ENCODE data around the gene RAVER2.

Gene RAVER2

GRCh38 chr1:64875101-64875500 is 130.2 kb downstream of the RAVER2 start:
- no peak overlapping the region for H3K4me3 ChIP-seq (ENCODE audit: low read depth, low read length)
- no peak for TF ChIP-seq CTCF (IDR thresholded peaks at IDR 0.05; ENCODE audit: borderline replicate concordance, insufficient read depth, low read depth, low read length)

- no peak overlapping the region for H3K4me3 ChIP-seq (ENCODE audit: low read depth, low read length)
- TF ChIP-seq CTCF (IDR thresholded peaks at IDR 0.05; ENCODE audit: borderline replicate concordance, insufficient read depth, low read depth, low read length) = no peak
These were observed 130.7 kb downstream of the RAVER2 start for GRCh38 chr1:64875606-64876005.

GRCh38 chr1:64877151-64877550 is 132.3 kb downstream of the RAVER2 start:
- no peak overlapping the region for H3K4me3 ChIP-seq (ENCODE audit: low read depth, low read length)
- no peak for TF ChIP-seq CTCF (IDR thresholded peaks at IDR 0.05; ENCODE audit: borderline replicate concordance, insufficient read depth, low read depth, low read length)

- no peak overlapping the region for H3K4me3 ChIP-seq (ENCODE audit: low read depth, low read length)
- TF ChIP-seq CTCF (IDR thresholded peaks at IDR 0.05; ENCODE audit: borderline replicate concordance, insufficient read depth, low read depth, low read length) = no peak
These were observed 132.7 kb downstream of the RAVER2 start for GRCh38 chr1:64877598-64877997.

- no peak for TF ChIP-seq CTCF (IDR thresholded peaks at IDR 0.05; ENCODE audit: borderline replicate concordance, insufficient read depth, low read depth, low read length)
- H3K4me3 ChIP-seq (ENCODE audit: low read depth, low read length) = no peak overlapping the region
These were observed 133.2 kb downstream of the RAVER2 start for GRCh38 chr1:64878090-64878489.

GRCh38 chr1:64878931-64879611 is 134.2 kb downstream of the RAVER2 start:
- H3K4me3 ChIP-seq (ENCODE audit: low read depth, low read length) = no peak overlapping the region
- TF ChIP-seq CTCF (IDR thresholded peaks at IDR 0.05; ENCODE audit: borderline replicate concordance, insufficient read depth, low read depth, low read length) = no peak

- no peak overlapping the region for H3K4me3 ChIP-seq (ENCODE audit: low read depth, low read length)
These were observed 135.6 kb downstream of the RAVER2 start for GRCh38 chr1:64880449-64880848.

More at GRCh38 chr1:64880449-64880848, 135.6 kb downstream of the RAVER2 start:
- TF ChIP-seq CTCF (IDR thresholded peaks at IDR 0.05; ENCODE audit: borderline replicate concordance, insufficient read depth, low read depth, low read length) = no peak

Data from GM12875 (cell line).